CD4-positive, alpha-beta T cell treated with Interleukin-17A for 4 hours (primary cell): Measurements from ENCODE around the gene MRPL4.
A peak's percentile ranks its signal among the peaks of the same experiment; 100 is the strongest.
"Not testable (repeated sequence)": the region's sequence is repeated elsewhere in the genome, so short reads cannot be mapped to it uniquely, and the experiment has no call there.

Experiments used
- DNase-seq: peaks from one replicate; pipeline ENCODE4 v3.0.0-alpha.2; 2020; ENCODE audit warnings: mixed read lengths

MRPL4 gene

DNA sequence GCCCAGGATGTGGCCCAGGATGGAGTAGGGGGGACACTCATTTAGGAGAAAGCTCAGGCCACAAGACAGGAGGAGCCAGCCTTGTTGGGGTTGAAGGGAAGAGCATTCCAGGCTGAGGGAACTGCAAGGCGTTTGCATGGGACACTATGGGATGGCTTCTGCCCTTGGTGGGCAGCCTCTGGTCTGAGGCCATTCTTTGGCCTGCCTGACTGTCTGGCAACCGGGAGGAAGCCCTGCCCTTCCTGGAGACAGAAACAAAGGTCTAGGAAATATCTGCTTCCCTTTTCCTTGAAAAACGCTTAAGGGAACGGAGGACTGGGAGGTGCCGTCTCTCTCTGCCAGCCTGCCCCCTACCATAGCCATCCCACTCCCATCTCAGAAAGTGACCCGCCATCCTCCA lies 16.1 kb downstream of the MRPL4 start:
- no peak for DNase-seq

DNA sequence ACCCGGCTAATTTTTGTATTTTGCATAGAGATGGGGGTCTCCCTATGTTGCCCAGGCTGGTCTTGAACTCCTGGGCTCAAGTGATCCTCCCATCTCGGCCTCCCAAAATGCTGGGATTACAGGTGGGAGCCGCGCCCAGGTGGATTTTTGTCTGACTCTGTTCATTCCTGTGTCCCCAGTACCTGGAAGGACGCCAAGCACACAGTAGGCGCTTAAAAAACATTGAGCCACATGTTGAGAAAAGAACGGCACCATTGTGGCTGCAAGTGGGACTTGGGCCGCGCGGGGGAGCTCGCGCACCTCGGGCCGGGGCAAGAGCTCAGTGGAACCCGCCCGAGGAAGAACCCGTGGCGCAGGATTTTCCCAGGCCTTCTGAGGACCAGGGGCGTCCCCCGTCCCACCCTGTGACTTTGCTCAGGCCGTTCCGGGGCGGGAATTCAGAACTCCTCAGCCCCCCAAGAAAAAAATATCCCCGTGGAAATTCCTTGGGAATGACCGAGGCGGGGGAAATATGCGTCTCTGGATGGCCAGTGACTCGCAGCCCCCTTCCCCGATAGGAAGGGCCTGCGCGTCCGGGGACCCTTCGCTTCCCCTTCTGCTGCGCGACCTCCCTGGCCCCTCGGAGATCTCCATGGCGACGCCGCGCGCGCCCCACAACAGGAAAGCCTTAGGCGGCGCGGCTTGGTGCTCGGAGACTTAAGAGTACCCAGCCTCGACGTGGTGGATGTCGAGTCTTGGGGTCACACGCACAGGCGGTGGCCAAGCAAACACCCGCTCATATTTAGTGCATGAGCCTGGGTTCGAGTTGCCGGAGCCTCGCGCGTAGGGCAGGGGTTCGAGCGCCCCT lies 17.5 kb downstream of the MRPL4 start:
- DNase-seq, result peak; percentile 91

DNA sequence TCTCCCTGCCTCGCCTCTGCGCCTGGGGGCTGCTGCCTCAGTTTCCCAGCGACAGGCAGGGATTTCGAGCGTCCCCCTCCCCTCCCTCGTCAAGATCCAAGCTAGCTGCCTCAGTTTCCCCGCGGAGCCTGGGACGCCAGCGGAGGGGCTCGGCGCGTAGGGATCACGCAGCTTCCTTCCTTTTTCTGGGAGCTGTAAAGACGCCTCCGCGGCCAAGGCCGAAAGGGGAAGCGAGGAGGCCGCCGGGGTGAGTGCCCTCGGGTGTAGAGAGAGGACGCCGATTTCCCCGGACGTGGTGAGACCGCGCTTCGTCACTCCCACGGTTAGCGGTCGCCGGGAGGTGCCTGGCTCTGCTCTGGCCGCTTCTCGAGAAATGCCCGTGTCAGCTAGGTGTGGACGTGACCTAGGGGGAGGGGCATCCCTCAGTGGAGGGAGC lies 18.2 kb downstream of the MRPL4 start:
- peak; percentile 70 for DNase-seq

DNA sequence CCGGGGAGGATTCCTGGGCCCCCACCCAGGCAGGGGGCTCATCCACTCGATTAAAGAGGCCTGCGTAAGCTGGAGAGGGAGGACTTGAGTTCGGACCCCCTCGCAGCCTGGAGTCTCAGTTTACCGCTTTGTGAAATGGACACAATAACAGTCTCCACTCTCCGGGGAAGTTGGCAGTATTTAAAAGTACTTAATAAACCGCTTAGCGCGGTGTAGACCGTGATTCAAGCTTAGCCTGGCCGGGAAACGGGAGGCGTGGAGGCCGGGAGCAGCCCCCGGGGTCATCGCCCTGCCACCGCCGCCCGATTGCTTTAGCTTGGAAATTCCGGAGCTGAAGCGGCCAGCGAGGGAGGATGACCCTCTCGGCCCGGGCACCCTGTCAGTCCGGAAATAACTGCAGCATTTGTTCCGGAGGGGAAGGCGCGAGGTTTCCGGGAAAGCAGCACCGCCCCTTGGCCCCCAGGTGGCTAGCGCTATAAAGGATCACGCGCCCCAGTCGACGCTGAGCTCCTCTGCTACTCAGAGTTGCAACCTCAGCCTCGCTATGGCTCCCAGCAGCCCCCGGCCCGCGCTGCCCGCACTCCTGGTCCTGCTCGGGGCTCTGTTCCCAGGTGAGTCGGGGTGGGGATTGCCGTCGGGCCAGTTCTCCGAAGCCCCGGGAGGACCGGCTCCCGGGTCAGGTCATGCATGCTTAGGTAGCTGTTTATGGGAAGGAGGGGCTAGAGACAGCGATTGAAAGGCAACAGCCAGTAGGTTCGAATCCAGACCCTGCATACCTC lies 18.8 kb downstream of the MRPL4 start, which contains the start of gene ICAM1:
TSS of gene ICAM1 (plus strand) at position 505 of the 779 bp plus-strand sequence. CDS start at position 545, 40 bp downstream.
- peak; percentile 77 for DNase-seq

DNA sequence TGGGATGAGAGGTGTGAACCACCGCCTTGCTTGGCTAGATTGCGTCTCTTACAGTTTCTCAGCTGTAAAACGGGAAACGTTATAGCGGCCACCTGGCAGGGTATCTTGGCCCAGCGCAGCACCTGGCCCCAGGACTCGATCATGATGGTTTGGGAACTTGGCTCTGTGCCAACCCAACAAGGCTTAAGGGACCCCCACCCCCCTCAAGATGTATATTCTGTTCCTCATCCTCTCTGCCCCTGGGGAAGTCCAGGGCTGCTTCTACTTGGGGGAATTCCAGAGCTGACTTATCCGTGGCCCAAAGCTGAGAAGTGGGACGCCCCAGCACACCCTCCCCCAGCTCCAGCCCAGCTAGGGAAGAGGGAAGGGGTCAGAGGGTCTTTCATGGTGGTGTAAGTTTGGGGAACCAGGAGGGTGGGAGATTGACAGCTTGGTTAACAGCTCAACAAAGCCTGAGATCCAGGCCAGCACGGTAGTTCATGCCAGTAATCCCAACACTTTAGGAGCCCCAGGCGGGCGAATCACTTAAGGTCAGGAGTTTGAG lies 19.6 kb downstream of the MRPL4 start:
- DNase-seq, result peak; percentile 28

DNA sequence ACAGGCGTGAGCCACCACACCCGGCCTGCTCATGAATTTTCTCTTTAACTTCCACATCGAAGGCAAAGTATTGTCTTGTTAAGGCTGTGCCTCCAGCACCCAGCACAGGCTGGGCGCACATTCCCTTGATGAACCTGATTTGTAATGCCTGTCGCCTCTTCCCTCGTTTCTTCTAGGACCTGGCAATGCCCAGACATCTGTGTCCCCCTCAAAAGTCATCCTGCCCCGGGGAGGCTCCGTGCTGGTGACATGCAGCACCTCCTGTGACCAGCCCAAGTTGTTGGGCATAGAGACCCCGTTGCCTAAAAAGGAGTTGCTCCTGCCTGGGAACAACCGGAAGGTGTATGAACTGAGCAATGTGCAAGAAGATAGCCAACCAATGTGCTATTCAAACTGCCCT lies 22.6 kb downstream of the MRPL4 start:
- DNase-seq, result no peak

DNA sequence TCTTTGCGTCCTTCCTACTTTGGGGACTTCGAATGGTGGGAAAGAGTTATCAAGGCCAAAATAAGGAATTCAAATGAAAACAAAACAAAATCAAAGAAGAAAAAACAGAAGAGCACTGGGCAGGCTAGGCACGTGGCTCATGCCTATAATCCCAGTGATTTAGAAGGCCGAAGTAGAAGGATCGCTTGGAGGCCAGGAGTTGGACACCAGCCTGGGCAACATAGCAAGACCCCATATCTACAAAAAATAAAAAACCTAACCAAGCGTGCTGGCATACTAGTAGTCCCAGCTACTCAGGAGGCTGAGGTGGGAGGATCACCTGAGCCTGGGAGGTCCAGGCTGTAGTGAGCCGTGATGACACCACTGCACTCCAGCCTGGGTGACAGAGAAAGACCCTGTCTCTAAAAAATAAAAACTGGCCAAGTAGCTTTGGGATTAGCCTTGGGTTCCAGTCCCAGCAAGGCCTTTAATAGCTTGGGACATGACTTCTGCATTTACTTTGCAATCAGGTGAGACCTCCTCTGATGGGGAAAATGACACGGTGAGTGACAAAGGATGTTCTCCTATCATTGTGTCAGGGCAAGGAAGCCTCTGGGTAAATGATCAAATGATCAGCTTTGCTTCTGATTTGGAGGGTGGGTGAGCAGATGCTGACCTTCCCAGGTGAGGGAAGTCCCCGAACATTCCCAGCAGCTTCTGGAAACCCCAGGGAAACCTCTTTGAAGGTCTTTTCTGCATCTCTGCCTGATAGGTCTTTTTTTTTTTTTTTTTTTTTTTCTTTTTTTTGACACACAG lies 26.0 kb downstream of the MRPL4 start:
- DNase-seq, result no peak

DNA sequence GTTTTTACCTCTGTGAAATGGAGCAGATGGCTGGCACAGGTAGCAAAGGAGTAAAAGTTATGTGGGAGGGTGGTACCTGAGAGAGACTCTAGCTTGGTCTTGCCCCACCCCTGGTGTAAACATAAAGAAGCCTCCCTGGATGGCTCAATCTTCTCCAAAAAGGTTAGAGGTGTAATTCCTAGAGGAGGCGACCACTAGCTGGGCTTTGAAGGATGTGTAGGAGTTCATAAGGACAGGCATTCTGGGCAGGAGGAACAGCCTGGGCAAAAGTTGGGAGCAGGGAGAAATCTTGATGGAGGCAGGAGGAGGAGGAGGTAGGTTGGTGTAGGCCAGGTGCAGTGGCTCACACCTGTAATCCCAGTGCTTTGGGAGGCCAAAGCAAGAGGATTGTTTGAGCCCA lies 26.9 kb downstream of the MRPL4 start:
- DNase-seq, result no peak

DNA sequence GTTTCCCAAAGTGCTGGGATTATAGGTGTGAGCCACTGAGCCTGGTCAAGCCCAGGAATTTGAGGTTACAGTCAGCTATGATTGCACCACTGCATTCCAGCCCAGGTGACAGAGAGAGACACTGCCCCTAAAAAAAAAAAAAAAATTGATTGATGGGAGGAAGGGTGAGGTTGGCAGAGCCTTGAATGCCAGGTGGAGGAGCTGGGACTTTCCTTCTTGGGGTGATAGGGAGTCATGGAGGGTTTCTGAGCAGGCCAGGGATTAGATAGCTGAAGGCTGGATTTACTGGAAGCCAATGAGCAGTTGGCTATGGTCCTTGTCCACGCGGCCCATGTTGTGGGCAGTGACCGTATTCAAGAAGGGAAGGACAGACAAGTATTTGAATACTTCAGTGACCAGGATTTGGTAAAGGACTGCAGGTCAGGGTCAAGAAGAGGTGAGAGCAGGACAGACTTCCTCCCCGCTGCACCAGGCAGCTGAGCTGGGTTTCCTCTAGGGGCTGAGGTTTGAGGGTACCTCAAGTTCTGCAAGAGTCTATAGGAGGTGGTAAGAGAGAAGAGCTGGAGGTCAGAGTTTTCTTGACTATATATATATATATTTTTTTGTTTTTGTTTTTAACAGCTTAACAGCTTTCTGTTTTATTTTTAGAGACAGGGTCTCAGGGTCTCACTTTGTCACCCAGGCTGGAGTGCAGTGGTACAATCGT lies 27.9 kb downstream of the MRPL4 start:
- no peak for DNase-seq

DNA sequence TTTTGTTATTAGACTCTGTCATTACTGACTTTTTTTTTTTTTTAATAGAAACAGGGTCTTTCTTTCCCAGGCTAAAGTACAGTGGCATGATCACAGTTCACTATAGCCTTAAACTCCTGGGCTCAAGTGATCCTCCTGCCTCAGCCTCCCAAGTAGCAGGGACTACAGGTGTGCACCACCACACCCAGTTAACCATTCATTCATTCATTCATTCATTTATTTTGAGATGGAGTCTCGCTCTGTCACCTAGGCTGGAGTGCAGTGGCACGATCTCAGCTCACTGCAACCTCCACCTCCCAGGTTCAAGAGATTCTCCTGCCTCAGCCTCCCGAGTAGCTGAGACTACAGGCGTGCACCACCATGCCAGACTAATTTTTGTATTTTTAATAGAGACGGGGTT lies 30.0 kb downstream of the MRPL4 start:
- not testable (repeated sequence) for DNase-seq

DNA sequence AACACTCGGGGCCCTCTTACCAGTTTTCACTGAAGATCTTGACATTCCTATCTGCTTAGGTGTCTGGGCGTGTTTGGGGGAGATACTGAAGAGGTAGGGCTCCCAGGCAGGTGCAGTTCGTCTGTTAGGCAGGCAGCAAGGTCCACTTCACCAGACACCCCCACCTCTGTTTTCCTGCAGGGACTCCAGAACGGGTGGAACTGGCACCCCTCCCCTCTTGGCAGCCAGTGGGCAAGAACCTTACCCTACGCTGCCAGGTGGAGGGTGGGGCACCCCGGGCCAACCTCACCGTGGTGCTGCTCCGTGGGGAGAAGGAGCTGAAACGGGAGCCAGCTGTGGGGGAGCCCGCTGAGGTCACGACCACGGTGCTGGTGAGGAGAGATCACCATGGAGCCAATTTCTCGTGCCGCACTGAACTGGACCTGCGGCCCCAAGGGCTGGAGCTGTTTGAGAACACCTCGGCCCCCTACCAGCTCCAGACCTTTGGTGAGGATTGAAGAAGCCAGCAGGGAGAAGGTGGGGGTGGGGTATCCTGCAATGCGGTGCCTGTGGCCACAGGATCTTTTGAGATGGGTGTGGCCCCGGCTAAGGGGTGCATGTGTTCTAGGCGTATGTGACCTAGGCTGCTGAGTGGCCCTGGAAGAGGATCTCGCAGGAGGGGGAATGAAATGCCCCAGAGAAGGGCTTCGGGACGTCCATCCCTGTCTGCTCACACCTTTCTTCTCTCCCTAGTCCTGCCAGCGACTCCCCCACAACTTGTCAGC lies 31.5 kb downstream of the MRPL4 start:
- DNase-seq, result no peak

DNA sequence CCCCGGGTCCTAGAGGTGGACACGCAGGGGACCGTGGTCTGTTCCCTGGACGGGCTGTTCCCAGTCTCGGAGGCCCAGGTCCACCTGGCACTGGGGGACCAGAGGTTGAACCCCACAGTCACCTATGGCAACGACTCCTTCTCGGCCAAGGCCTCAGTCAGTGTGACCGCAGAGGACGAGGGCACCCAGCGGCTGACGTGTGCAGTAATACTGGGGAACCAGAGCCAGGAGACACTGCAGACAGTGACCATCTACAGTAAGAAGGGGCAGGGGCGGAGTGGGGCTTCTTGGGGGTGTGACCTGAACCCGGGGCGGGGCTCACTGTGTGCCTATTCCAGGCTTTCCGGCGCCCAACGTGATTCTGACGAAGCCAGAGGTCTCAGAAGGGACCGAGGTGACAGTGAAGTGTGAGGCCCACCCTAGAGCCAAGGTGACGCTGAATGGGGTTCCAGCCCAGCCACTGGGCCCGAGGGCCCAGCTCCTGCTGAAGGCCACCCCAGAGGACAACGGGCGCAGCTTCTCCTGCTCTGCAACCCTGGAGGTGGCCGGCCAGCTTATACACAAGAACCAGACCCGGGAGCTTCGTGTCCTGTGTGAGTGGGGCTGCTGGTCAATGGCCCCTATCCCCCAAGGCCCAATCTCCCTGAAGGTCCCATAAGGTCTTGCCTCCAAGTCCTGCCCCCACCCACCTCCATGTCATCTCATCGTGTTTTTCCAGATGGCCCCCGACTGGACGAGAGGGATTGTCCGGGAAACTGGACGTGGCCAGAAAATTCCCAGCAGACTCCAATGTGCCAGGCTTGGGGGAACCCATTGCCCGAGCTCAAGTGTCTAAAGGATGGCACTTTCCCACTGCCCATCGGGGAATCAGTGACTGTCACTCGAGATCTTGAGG lies 32.3 kb downstream of the MRPL4 start:
- no peak for DNase-seq

DNA sequence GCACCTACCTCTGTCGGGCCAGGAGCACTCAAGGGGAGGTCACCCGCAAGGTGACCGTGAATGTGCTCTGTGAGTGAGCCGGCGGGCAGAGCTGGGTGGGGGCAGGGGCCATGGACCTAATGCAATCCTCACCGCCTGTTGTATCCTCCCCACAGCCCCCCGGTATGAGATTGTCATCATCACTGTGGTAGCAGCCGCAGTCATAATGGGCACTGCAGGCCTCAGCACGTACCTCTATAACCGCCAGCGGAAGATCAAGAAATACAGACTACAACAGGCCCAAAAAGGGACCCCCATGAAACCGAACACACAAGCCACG lies 32.9 kb downstream of the MRPL4 start:
- DNase-seq, result no peak

DNA sequence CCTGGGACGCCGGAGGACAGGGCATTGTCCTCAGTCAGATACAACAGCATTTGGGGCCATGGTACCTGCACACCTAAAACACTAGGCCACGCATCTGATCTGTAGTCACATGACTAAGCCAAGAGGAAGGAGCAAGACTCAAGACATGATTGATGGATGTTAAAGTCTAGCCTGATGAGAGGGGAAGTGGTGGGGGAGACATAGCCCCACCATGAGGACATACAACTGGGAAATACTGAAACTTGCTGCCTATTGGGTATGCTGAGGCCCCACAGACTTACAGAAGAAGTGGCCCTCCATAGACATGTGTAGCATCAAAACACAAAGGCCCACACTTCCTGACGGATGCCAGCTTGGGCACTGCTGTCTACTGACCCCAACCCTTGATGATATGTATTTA lies 33.4 kb downstream of the MRPL4 start:
- no peak for DNase-seq

DNA sequence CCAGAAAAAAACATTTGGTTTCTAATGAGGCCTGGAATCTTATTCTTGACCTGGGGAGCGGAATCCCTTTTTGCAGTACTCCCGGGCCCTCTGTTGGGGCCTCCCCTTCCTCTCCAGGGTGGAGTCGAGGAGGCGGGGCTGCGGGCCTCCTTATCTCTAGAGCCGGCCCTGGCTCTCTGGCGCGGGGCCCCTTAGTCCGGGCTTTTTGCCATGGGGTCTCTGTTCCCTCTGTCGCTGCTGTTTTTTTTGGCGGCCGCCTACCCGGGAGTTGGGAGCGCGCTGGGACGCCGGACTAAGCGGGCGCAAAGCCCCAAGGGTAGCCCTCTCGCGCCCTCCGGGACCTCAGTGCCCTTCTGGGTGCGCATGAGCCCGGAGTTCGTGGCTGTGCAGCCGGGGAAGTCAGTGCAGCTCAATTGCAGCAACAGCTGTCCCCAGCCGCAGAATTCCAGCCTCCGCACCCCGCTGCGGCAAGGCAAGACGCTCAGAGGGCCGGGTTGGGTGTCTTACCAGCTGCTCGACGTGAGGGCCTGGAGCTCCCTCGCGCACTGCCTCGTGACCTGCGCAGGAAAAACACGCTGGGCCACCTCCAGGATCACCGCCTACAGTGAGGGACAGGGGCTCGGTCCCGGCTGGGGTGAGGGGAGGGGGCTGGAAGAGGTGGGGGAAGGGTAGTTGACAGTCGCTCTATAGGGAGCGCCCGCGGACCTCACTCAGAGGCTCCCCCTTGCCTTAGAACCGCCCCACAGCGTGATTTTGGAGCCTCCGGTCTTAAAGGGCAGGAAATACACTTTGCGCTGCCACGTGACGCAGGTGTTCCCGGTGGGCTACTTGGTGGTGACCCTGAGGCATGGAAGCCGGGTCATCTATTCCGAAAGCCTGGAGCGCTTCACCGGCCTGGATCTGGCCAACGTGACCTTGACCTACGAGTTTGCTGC lies 35.1 kb downstream of the MRPL4 start, which contains the start of gene ICAM4:
TSS of gene ICAM4 (plus strand) at position 153 of the 935 bp plus-strand sequence. CDS start at position 211, 58 bp downstream.
- DNase-seq, result peak; percentile 53

DNA sequence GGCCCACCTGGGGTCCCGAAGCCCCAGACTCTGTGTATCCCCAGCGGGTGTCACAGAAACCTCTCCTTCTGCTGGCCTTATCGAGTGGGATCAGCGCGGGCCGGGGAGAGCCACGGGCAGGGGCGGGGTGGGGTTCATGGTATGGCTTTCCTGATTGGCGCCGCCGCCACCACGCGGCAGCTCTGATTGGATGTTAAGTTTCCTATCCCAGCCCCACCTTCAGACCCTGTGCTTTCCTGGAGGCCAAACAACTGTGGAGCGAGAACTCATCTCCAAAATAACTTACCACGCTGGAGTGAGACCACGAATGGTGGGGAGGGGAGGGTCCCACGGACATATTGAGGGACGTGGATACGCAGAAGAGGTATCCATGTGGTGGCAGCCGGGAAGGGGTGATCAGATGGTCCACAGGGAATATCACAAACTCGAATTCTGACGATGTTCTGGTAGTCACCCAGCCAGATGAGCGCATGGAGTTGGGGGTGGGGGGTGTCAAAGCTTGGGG lies 36.7 kb downstream of the MRPL4 start:
- peak; percentile 56 for DNase-seq

DNA sequence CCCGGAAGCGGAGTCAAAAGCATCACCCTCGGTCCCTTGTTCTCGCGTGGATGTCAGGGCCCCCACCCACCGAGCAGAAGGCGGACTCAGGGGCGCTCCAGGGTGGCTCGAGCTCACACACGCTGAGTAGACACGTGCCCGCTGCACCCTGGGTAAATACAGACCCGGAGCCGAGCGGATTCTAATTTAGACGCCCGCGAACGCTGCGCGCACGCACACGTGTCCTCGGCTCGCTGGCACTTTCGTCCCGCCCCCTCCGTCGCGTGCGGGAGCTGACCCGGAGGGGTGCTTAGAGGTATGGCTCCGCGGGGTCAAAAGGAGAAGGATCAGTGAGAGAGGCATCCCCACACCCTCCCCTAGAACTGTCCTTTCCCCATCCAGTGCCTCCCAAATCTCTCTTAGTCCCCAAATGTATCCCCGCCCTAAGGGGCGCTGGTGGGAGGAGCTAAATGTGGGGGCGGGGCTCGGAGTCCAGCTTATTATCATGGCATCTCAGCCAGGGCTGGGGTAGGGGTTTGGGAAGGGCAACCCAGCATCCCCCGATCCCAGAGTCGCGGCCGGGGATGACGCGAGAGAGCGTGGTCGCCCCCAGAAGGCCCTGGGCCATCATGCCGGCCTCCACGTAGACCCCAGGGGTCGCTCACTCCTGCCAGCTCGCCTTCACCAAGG lies 37.3 kb downstream of the MRPL4 start:
- peak; percentile 60 for DNase-seq

DNA sequence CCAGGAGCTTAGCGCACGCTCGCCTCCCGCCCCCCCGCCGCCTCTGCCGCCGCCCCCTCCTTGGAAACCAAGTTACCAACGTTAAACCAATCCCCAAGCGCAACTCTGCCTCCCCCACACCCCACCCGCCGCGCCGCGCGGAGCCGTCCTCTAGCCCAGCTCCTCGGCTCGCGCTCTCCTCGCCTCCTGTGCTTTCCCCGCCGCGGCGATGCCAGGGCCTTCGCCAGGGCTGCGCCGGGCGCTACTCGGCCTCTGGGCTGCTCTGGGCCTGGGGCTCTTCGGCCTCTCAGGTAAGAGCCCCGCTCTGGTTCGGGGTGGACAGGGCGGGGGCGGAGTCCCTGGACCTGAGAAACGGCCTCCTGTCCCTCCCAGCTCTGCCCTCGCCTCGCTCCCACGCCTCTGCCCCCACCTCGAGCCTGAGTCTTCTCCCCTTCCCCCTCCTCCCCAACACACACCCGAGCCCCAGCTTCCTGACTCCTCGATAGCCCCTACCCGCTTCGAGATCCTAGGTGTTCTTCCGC lies 37.9 kb downstream of the MRPL4 start, which contains the start of gene ICAM5:
TSS of gene ICAM5 (plus strand) at position 117 of the 521 bp plus-strand sequence. CDS start at position 209, 92 bp downstream.
- peak; percentile 42 for DNase-seq
